HUES6 (cell line): Measurements from ENCODE around the gene ABI1.
A peak's percentile ranks its signal among the peaks of the same experiment; 100 is the strongest.

ENCODE experiments used
- H3K27ac ChIP-seq: 2 replicates; pipeline ENCODE4 v1.7.0; 2013; ENCODE audit warnings: low read depth, mild to moderate bottlenecking, low read length, inconsistent platforms
- H3K27me3 ChIP-seq: 2 replicates; pipeline ENCODE4 v1.6.1; 2013; ENCODE audit warnings: low read length; ENCODE audit not compliant: control insufficient read depth, insufficient read depth
- H3K36me3 ChIP-seq: 2 replicates; pipeline ENCODE4 v1.6.1; 2013; ENCODE audit warnings: low read length; ENCODE audit not compliant: control insufficient read depth, insufficient read depth
- H3K4me1 ChIP-seq: 2 replicates; pipeline ENCODE4 v1.6.1; 2013; ENCODE audit warnings: low read length; ENCODE audit not compliant: control insufficient read depth, insufficient read depth
- H3K4me3 ChIP-seq: 2 replicates; pipeline ENCODE4 v1.5.1; 2013; ENCODE audit warnings: low read depth, low read length
- H3K9ac ChIP-seq: one replicate; pipeline ENCODE4 v1.6.1; 2013; ENCODE audit warnings: mild to moderate bottlenecking, low read length
- H3K9me3 ChIP-seq: 2 replicates; pipeline ENCODE4 v1.6.1; 2013; ENCODE audit warnings: low read depth, low read length; ENCODE audit not compliant: control insufficient read depth, insufficient read depth

ABI1 gene

GRCh38 chr10:26781797-26782196 is 79.0 kb downstream of the ABI1 start:
- Histone ChIP-seq H3K9me3 (no peaks in the 10 kb centered on the region), H3K4me3 (peak overlapping the region; percentile 4; the same call in 1 of the 2 replicates), H3K4me1 (peaks cover 32% of the 10 kb centered on the region), H3K27me3 (no peaks in the 10 kb centered on the region), H3K36me3 (no peaks in the 10 kb centered on the region), H3K27ac (peak overlapping the region; percentile 74), H3K9ac (peak overlapping the region; percentile 51)

DNA sequence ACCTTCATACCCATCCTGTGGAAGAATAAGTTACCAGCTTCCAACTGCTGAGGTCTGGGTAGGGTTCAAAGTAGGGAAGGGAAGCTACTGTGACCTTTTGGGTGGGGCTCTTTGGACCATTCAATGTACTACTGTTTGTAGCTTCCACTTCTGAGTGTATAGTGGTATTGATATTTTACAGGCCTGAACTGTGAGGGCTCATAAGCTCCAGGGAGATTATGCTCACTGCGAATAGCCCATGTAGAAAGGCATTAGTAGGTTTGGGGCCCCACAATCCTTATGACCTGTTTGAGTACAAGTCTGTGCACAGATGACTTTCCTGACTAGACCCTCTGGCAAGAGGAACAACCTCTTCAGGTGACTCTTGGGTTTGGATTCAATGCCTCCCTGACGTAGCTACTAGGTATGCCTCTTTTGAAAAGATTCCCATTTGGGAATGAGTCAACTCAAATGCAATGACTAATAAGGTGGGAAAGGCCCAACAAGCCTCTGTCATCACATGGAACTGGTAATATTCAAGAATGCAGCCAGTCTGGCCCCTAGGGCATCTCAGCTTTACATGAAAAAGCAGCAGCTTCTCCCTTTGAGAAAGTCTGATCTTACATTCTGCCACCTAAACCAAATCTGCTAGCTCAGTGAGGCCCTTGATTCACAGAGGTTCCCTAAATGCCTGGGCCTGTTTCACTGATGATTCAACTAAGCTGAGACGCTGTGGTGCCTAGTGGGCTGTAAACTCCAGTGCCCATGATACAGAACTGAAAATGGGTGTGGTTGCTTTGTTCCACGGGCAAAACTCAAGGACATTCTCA is 79.8 kb downstream of the ABI1 start:
- peaks cover 32% of the 10 kb centered on the region for H3K4me1 ChIP-seq
- H3K4me3 ChIP-seq: no peak overlapping the region; the same call in 1 of the 2 replicates
- H3K9me3 ChIP-seq: no peaks in the 10 kb centered on the region
- peak overlapping the region; percentile 51 for H3K9ac ChIP-seq
- H3K36me3 ChIP-seq: no peaks in the 10 kb centered on the region
- peak overlapping the region; percentile 74 for H3K27ac ChIP-seq
- no peaks in the 10 kb centered on the region for H3K27me3 ChIP-seq

GRCh38 chr10:26780106-26780792 is 80.5 kb downstream of the ABI1 start:
- no peaks in the 10 kb centered on the region for H3K27me3 ChIP-seq
- H3K4me3 ChIP-seq: no peak overlapping the region; the same call in 1 of the 2 replicates
- no peaks in the 10 kb centered on the region for H3K9me3 ChIP-seq
- H3K27ac ChIP-seq: peak overlapping the region; percentile 73
- peaks cover 36% of the 10 kb centered on the region for H3K4me1 ChIP-seq
- no peaks in the 10 kb centered on the region for H3K36me3 ChIP-seq
- peak overlapping the region; percentile 33 for H3K9ac ChIP-seq

- Histone ChIP-seq H3K9me3 (no peaks in the 10 kb centered on the region), H3K27ac (peak overlapping the region; percentile 49; the same call in 1 of the 2 replicates), H3K4me1 (peaks cover 36% of the 10 kb centered on the region), H3K27me3 (no peaks in the 10 kb centered on the region), H3K9ac (no peak overlapping the region), H3K36me3 (no peaks in the 10 kb centered on the region), H3K4me3 (no peak overlapping the region)
Measured at GRCh38 chr10:26779176-26779860, 81.4 kb downstream of the ABI1 start.

GRCh38 chr10:26777686-26778085 is 83.1 kb downstream of the ABI1 start:
- no peaks in the 10 kb centered on the region for H3K27me3 ChIP-seq
- H3K36me3 ChIP-seq: no peaks in the 10 kb centered on the region
- peaks cover 36% of the 10 kb centered on the region for H3K4me1 ChIP-seq
- no peak overlapping the region for H3K27ac ChIP-seq
- H3K4me3 ChIP-seq: no peak overlapping the region
- no peaks in the 10 kb centered on the region for H3K9me3 ChIP-seq
- no peak overlapping the region for H3K9ac ChIP-seq

GRCh38 chr10:26776258-26776657 is 84.5 kb downstream of the ABI1 start:
- H3K36me3 ChIP-seq: no peaks in the 10 kb centered on the region
- no peak overlapping the region for H3K4me3 ChIP-seq
- H3K27me3 ChIP-seq: no peaks in the 10 kb centered on the region
- H3K9me3 ChIP-seq: no peaks in the 10 kb centered on the region
- H3K27ac ChIP-seq: no peak overlapping the region
- peaks cover 26% of the 10 kb centered on the region for H3K4me1 ChIP-seq
- no peak overlapping the region for H3K9ac ChIP-seq

DNA sequence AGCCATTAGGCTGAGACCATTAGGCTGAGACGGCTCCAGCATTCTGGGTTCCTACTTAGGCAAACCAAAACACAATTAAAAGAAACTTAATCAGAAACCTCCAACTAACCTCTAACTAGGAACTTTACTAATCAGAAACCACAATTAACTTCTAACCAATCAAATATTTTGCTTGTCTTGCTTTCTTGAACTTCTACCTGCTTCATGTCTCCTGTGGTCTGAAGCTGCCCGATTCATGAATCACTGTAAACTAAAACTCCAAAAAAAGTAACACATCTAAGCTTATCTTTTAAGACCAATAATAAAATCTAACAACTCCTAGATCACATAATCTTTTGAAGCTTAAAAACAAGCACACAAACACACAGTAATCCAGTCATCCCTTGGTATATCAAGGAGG is 87.1 kb downstream of the ABI1 start:
- no peak overlapping the region for H3K9ac ChIP-seq
- H3K27me3 ChIP-seq: no peaks in the 10 kb centered on the region
- no peak overlapping the region for H3K27ac ChIP-seq
- peaks cover 14% of the 10 kb centered on the region; the same call in 1 of the 2 replicates for H3K4me1 ChIP-seq
- no peak overlapping the region for H3K4me3 ChIP-seq
- no peaks in the 10 kb centered on the region for H3K9me3 ChIP-seq
- no peaks in the 10 kb centered on the region for H3K36me3 ChIP-seq

DNA sequence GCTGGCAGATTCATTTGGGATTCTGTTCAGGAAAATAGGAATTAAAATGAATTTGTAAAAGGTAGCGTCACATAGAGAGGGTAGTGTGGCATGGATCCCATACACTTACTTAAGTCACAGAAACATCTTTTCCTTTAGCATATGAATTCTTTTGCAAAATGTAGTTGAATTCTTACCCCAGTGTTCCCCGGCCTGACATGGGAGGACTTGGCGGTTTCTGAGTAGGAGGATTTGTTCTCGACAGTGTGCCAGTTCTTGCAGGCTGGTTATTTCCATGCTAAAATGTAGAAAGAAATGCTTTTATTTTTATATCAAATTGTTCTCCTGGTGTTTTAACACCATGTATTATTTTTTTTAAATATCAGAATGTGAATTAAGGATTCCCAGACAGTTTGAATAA is 90.7 kb downstream of the ABI1 start:
- no peak overlapping the region for H3K9ac ChIP-seq
- H3K9me3 ChIP-seq: no peaks in the 10 kb centered on the region
- peaks cover 3% of the 10 kb centered on the region; the same call in 1 of the 2 replicates for H3K36me3 ChIP-seq

DNA sequence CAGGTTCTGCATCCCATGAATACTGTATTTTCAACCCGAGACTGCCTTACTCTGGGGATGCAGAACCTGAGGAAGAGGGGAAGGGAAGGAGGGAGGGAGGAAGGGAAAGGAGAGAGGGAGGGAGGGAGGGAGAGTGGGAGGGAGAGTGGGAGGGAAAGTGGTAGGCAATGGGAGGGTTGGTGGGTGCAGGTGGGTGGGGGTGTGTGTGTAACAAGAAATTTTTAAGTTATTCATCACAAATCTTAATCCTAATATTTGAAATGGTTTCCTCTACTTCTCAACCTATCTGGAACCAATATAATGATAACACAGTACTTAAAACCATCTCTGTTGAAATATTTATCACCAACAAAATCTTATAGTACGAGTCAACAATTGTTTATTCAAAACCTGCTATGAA is 95.2 kb downstream of the ABI1 start:
- no peak overlapping the region for H3K27ac ChIP-seq
- H3K27me3 ChIP-seq: no peaks in the 10 kb centered on the region
- no peak overlapping the region for H3K9ac ChIP-seq
- H3K4me1 ChIP-seq: peaks cover 7% of the 10 kb centered on the region; the same call in 1 of the 2 replicates
- H3K36me3 ChIP-seq: peaks cover 11% of the 10 kb centered on the region; the same call in 1 of the 2 replicates
- no peak overlapping the region for H3K4me3 ChIP-seq
- no peaks in the 10 kb centered on the region for H3K9me3 ChIP-seq

More for the DNA sequence above, 90.7 kb downstream of the ABI1 start:
- Histone ChIP-seq H3K27ac (no peak overlapping the region), H3K4me1 (peaks cover 11% of the 10 kb centered on the region; the same call in 1 of the 2 replicates), H3K27me3 (no peaks in the 10 kb centered on the region), H3K4me3 (no peak overlapping the region)

- H3K27me3 ChIP-seq: no peaks in the 10 kb centered on the region
- no peak overlapping the region for H3K9ac ChIP-seq
- peaks cover 18% of the 10 kb centered on the region for H3K4me1 ChIP-seq
- H3K9me3 ChIP-seq: no peaks in the 10 kb centered on the region
- no peak overlapping the region for H3K4me3 ChIP-seq
- H3K27ac ChIP-seq: no peak overlapping the region
- H3K36me3 ChIP-seq: 0 out of 2 replicates have a peak, but pooled peaks cover 2% of the 10 kb centered on the region
Measured at GRCh38 chr10:26759008-26759407, 101.8 kb downstream of the ABI1 start.
